HG03175 (cell line): ENCODE results near the gene LPP.

Experiments used
- ATAC-seq: cut with Tn5 transposase; IDR thresholded peaks from one replicate; pipeline ENCODE4 v1.9.1; 2021; ENCODE audit warnings: mild to moderate bottlenecking, moderate library complexity; ENCODE audit not compliant: unreplicated experiment

Gene LPP

DNA sequence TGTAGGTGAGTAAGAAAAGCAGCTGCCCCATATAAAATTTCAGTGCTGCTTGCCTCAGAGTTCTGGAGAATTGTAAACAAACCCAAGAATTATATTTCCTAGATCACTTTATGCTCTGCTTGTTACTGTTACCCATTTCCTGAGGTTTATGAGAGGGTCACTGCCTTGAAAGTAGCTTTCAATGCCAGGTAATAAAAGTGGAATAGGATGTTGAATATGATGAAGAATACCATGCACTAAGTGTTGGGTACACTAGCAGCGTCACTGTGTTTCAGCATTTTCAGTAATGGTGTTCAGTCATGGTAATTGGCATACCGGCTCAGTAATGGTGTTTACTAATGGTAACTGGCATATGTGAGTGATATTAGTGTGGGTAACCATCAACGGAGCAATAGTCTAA lies 568.0 kb downstream of the LPP start:
- ATAC-seq = no peak

DNA sequence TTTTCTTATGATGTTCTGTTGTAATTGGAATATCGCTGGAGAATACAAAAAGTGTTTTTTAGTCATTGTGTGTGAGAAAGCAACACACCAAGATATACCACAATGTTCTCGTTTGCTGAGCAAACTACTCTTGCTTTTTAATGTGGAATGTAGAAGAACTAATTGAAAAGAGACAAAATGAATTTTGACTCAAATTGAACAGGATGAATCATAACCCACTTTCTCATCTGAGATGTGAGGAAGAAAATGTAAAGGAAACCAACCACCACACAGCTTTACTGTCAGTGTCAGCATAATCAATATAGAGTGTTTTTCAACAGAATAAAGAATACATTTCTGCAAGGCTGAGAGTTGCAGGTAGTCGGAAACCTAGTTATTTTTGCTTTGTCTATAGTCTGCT lies 569.0 kb downstream of the LPP start:
- ATAC-seq = no peak

DNA sequence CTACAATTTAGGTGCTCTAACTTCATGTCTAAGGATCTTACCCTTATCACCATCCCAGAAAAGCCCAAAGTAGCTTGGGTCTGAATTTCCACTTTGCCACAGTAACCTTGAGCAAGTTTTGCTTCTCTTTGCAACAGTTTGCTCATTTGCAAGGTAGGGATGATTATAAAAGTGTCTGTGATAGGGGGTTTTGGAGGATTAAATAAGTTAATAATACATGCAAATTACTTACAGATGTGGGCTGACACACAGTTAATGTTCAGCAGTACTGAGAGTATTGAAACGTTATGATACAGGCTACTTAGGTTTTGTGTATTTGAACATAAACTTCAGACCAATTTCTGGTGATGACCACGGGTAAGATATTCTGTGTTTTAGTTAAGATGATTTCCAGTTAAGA lies 573.1 kb downstream of the LPP start:
- ATAC-seq = no peak

DNA sequence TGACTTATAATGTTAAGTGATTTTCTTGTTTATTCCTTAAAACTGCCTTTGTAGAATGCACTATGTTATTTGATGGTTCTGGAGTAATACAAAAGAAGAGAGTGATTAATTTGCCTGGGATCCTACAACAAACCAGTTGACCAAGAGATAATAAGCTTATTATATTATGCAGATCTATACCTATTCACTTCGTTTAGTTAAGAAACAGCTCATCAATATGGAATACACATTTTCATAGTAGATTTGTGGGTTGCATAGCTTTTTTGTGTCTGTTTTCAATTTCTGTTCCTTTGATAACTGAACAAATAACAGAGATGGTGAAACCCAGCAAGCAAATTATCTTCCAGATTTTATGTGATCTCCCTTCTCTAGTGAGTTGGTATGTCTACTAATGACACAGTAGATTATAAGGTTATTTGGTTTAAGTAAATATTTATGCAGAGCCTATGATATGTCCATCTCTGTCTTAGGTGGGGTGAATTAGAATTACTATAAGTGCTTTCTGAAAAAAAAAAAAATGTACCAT lies 574.5 kb downstream of the LPP start:
- no peak for ATAC-seq

DNA sequence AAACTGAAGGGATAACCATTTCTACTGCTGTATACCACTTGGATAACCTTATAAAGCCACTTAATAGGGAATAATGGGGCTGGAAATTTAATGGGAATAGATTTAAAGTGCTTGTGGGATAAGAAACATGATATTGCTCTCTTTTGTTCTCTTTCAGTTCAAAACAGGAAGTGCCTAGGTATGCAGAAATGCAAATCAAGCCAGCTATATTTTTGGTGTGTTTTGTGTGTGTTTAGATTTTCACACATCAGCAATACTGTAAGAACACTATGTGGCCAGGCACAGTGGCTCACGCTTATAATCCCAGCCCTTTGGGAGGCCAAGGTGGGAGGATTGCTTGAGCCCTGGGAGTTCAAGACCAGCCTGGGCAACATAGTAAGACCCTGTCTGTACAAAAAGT lies 575.5 kb downstream of the LPP start:
- ATAC-seq = no peak

DNA sequence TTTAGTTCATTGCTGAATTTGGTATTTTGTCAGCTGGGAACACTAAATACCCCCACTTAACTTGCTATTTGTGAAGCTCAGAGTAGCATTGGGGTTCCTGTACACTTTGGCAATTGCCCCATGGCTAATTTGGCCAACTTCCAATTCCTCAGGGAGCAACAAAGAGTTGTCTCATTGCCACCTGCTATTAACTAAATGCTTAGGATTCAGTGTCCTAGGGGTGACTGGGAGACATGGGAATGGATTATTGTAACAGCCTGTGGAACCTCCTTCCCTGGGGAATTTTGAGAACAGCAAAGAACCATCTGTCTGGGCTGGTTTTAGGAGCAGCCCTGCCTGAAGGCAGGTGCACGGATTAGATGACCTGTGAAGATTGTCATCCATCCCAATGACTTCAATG lies 580.4 kb downstream of the LPP start:
- no peak for ATAC-seq

DNA sequence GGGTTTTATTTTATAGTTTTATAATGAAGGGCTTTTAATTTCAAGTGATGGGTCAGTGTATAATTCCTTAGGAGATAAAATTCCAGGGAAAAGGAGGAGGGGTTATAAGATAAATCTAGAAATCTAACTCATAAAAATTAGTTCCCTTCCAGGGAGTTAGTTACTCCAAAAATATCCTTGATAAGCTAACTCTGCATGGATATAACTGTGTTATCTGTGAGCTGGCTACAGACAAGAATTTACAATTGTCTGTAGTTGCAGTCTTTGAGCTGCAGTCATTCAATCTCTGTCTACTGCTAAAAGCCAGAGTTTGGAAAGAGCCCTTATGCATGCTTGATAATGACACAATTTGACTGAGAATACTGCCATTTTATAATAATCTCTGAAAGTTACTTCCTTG lies 585.6 kb downstream of the LPP start:
- ATAC-seq = no peak

DNA sequence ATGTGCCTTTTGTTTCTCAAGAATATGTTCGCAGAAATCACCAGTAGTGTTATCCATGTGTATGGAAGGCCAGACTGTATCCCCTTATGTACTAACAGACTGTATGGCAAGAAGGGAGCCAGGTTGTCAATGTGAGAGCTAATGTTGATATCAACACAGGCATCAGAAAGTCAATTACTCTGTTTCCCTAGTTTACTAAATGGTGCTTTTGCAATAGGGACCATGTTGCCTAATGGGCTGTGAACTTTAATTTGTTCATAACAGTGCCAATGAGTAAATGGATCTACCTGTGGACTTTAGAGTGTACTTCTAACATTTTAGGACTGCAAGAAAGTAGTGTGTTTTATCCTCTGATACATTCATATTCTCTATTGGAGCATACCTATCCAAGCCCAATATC lies 586.1 kb downstream of the LPP start:
- ATAC-seq = no peak

DNA sequence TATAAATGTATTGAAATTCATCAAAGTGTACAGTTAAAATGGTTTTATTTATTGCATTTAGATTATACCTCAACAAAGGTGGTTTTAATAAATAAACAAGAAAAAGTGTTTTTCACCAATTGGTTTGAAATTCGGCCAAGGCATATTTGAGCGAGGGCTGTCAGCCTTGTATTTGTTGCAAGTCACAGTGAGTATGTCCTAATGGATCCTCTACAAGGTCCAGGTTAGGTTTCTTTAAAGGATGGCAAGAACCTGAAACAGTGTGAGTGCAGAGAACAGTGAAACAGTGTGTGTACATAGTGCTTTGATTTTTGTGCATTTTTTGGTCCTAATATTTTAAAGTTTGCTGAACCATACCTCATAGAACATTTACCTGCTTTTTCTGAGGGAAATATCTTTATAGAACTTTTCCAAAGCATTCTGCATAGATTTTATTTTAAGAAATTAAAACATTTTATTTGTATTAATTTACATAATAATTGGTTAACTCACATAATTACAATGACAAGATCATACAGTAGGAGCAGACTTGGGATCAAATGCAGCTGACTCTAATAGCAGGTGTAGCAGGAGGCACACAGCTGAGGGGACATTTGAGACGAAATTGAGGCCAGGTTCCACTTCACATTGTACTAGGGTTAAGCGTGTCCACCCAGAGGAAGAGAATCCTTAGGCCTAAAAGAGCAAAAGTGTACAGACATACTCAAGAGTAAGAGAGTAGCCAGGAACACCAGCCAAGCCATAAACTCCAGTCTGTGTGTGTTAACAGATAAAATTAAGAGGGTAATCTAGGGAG lies 589.0 kb downstream of the LPP start:
- ATAC-seq = no peak

DNA sequence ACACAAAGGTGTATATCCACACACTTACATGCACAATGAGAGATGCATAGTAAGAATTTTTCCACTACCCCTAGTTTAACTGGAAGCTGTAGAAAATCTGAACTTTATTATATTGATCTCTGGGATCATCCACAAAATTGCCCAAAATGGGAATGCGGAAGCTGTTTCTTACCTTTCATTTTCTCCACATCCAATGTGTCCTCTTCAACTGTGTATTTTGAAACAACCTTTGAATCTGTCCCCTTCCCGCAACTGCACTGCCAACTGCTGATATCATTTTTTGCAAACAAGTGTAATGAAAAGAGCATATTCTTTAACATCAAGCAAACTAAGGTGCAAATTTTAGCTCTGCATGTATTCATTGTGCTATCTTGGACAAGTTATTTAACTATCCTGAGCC lies 590.2 kb downstream of the LPP start:
- ATAC-seq = no peak

DNA sequence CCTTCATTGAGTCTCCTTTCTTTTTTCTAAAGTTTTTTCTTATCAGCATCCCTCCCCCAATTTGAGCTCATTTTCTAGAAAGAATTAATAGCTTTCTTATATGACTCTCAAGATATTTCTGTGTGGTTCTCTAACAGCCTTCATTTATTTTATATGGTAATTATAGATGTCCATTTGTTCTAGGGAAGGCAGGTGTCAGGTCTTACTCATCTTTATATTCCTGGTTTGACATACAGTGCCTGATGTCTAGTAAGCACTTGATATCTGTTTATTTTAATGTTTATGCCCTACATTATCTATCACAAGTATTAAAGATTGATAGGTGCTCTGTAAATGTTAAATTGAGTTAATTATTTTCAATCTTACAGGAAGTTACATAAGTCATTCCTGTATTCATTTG lies 591.1 kb downstream of the LPP start:
- ATAC-seq = no peak

DNA sequence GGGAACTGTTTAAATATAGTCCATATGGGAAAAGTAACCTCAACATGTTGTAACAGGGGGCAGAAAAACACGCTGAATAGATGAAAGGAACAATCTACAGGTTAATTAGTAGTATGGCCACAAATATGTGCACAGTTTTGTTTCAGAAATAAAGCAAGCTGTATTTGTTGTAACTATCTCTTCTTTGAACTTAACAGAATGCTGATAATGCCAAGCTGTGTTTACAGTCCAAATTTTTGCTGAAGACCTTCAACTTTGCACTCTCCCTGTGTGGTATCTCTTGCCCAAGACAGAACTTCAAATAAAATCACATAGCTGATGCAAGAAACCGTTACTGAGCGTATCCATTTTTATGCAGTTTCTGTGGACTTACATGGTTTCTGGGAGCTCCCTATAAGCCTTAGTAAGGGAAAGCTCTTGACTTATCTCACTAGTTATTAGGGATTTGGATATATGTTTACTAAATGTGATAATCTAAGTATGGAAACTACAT lies 592.4 kb downstream of the LPP start:
- ATAC-seq = no peak

DNA sequence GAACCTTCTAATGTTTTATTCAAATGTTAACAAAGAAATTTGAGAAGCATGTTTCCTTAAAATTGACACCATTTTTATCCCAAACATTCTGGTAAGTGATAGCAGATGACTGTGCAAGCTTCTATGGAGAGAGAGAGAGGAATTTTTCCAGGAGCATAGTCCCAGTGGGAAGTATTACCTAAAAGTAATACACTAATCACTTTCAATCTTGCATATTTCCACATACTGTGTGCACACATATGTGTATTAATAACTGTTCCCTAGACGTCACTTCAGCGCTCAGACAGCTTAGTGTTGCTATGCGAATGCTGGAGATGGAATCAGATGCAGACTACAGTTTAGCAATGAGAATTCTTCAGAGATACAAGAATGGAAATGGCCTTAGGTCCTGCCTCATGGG lies 593.5 kb downstream of the LPP start:
- ATAC-seq = no peak

DNA sequence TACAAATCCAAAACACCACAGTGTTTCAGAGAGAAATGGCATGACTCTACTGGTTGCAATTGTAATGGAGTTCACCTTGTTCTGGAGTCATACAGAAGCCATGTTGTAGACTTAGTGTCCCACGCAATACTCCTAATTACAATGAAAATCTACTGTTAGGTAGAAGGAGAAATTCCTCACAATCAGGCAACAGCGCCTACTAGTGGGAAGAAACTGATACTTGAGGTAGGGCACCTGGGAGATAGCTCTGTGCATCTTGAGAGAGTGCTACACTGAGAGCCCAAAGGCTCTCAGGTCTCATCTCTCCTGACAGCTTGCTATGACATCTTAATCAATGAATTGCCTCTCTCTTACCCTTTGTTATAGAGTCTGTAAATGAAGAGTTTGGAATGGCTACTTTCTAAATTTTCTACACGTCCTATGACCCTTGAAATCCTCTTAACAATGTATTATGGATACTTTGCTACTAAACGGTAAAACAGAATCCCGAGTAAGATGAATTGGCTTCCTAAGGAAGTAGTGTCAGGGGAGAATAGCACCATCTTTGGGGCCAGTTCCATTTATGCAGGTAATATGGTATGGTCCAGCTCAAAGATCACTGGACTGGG lies 595.2 kb downstream of the LPP start:
- ATAC-seq = no peak

DNA sequence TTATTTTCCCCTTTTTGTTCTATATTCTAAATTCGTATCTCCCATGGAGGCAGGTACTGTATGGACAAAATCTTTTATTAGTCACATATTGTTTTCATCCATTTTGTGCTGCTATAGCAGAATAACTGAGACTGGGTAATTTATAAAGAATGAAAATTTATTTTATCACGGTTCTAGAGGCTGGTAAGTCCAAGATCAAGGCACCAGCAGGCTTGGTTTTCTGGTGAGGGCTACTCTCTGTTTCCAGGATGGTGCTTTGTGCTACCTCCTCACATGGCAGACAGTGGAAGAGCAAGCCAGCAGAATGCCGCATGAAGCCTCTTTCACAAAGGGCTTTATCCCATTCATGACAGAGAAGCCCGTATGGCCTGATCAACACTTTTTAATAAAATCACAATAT lies 595.9 kb downstream of the LPP start:
- ATAC-seq = no peak

DNA sequence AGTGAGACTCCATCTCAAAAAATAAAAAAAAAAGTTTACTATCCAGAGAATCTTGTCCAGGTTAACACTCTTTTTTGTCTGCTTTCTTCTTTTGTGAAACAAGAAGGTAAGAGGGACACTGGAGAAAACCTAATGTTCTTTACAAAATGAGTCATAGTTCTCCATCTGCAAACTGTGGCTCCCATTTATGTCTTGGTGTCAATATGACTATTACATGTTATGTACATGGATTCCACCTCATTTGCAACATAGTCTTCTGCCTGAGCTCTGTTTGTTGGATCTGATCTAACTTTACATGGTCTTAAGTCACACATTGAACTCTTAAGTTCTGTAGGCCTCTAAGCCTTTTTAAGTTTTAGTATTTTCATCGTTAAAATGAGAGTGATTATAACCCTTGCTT lies 596.7 kb downstream of the LPP start:
- no peak for ATAC-seq

DNA sequence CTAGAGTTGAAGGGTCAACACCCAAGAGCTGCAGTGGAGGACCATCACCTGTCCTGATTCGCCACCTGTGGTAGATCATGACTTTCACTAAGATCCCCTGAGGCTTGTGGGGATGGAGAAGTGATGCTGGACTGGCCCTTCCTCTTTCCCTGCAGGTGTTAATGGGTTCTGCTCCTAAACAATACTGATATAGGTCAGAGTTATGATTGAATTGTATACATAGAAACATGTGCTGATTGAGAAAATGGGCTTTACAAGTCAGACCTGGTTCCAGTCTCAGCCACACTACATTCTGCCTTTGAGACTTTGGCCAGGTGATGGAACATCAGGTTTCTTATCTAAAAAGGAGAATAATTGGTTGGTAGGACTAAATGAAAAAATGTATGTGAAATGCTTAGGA lies 598.9 kb downstream of the LPP start:
- no peak for ATAC-seq

DNA sequence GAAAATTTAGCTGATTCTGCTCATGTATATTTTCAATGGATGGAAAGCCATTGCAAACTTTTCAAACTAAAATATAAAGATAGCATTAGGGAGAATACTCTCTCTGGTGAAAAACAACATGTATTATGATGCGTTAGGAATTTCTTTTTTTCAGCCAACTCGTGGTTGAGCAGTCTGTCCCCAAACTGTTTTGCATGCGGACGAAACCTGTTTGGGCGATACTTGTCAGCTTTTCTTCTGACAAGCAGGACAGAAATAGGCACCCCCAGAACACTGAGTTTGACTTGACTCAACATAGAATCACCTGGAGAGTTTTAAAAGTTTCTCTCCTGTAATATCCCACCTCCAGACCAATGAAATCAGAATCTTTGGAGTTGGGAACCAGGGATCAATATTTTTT lies 600.3 kb downstream of the LPP start:
- no peak for ATAC-seq

DNA sequence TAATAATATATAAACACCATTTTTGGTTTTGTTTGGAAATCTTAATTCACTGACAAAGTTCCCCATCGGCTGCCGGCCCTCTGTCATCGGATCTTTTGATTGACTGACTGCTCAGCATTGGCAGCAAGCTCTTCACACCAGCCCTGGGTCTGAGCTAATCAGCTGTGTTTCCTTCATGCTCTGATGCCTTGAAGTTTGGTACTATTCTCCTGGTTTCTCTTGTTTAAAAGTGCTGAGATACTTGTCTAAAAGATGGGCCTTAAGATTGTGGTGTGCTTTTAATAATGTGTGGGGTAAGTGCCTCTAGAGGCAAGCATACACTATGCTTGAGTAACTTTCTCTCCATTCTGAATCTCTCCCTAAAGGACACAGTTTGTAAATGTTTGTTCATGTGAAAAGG lies 602.3 kb downstream of the LPP start:
- no peak for ATAC-seq

DNA sequence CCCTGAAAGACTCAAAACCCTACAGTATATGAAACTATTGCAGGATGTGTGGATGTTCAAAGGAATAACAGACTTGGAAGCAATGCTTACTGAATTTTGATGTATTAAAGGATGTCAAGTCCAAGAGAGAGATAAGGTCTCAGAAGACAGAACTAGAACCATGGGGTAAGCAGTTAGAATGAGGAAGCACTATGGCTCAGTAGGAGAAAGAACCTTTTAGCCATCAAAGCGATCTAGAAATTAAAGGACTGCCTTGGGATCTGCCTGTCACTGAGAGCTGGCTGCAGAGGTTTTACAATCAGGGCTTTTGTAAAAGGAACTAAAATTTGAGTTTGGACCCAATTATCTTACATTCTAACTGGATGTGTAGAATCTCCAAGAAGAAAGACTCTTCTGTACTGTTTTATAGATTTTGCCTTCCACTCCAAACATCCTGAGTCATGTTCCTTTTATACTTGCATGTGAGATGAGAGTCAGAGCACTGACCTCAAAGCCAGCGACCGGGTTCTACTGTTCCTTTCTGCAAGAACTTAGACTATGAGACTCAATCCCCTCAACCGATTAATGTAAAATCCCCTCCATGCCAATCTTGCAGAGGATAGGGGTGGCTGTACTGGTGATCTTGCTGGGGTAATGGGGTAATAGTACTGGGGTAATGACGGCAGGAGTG lies 605.5 kb downstream of the LPP start:
- ATAC-seq = no peak

DNA sequence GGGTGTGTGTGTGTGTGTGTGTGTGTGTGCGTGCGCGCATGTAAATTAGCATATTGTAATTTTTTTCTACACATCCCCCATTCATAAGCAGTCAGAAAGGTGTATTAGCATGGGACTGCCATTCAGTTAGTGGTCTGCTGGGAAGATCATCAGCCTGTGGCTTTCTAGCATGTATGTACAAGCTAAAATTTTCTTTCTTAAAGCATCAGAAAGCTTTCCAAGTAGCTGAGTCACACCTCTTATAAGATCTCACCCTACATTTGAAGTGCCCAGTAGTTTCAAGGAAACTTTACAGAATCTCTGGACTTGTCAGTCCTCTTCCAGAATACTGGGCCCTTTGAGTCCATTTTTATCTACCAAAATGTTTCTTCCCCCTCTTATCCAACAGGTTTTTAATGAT lies 606.5 kb downstream of the LPP start:
- ATAC-seq = no peak

DNA sequence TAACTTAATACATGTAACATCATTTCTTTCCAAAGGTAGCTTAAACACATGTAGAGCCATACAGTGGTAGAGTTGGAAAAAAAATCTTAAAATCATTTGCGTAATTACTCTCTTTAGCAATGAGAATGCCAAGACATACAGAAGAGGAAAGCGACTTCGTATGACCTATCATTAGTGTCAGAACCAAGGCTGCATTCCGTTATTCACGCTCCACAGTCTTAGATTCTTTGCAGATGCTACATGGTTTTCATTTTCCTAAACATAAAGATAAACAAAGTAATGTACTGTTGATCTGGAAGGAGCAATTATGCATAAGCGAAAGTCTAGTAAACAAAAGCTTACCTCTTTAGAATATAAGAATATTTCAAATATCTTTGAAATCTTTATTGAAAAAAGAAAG lies 607.5 kb downstream of the LPP start:
- no peak for ATAC-seq
